Cardiac muscle cell (in vitro differentiated cells and primary cell): ENCODE measurements around the gene SLIT1. TPM values are rescaled to one million over a fixed set of nuclear protein-coding genes. Genes with fewer than 3 reads are reported as not detected.

Source experiments
- DNase-seq, 2 donors: peaks; one replicate each; pipeline versions ENCODE4 v3.0.0 to v3.0.0-alpha.2; 2010 to 2017; ENCODE audit warnings: low read depth in 1 of 2, low spot score in 1 of 2
- H3K27ac ChIP-seq: fragments of 200-600 bp; sonication (generic); 2 replicates; pipeline ENCODE4 v1.5.1; 2016
- H3K27me3 ChIP-seq: fragments of 200-600 bp; sonication (generic); 2 replicates; pipeline ENCODE4 v1.6.0; 2016; ENCODE audit warnings: control low read depth
- H3K36me3 ChIP-seq: fragments of 200-600 bp; sonication (generic); 2 replicates; pipeline ENCODE4 v1.5.1; 2016; ENCODE audit warnings: control low read depth
- H3K4me1 ChIP-seq: fragments of 200-600 bp; sonication (generic); 2 replicates; pipeline ENCODE4 v1.8.1; 2017; ENCODE audit warnings: low read depth, mild to moderate bottlenecking, mixed run types
- H3K4me3 ChIP-seq: fragments of 200-600 bp; sonication (generic); 2 replicates; pipeline ENCODE4 v1.5.1; 2016; ENCODE audit warnings: mild to moderate bottlenecking
- H3K9me3 ChIP-seq: fragments of 200-600 bp; sonication (generic); 2 replicates; pipeline ENCODE4 v1.5.1; 2017; ENCODE audit warnings: low read depth, mild to moderate bottlenecking, control low read depth
- CTCF ChIP-seq: IDR thresholded peaks from 2 replicates; pipeline ENCODE4 v1.5.1; 2012; ENCODE audit warnings: low read depth, mild to moderate bottlenecking, low read length
- polyA plus RNA-seq: library from polyadenylated mRNA; unstranded; fragments of >200 nt; fragmentation: Nextera tagmentation; extraction: Ambion mirVana; gene quantifications from 2 replicates; pipeline ENCODE4 v1.2.1, GENCODE V29; 2016
- total RNA-seq: library from RNA; depleted of rRNA; stranded (reverse); fragments of >200 nt; gene quantifications from 2 replicates; pipeline ENCODE4 v1.2.3, GENCODE V29; 2016

Gene SLIT1
- total and polyA plus RNA-seq, 2 experiments from 2014 or later = 3.3 to 11.0 TPM

- TF ChIP-seq CTCF = no peak
- H3K27ac ChIP-seq = no peak overlapping the region
- no peak for DNase-seq
Measured at GRCh38 chr10:97121041-97121440, 64.7 kb downstream of the SLIT1 start.

GRCh38 chr10:97120370-97120769 is 65.4 kb downstream of the SLIT1 start:
- no peak for TF ChIP-seq CTCF
- no peaks in the 10 kb centered on the region for H3K9me3 ChIP-seq
- H3K27ac ChIP-seq = no peak overlapping the region
- no peaks in the 10 kb centered on the region for H3K27me3 ChIP-seq
- no peaks in the 10 kb centered on the region for H3K36me3 ChIP-seq
- peaks cover 11% of the 10 kb centered on the region for H3K4me1 ChIP-seq
- no peak for DNase-seq
- no peak overlapping the region for H3K4me3 ChIP-seq

More at GRCh38 chr10:97121041-97121440, 64.7 kb downstream of the SLIT1 start:
- Histone ChIP-seq H3K9me3 (no peaks in the 10 kb centered on the region), H3K4me3 (no peak overlapping the region), H3K36me3 (no peaks in the 10 kb centered on the region), H3K27me3 (no peaks in the 10 kb centered on the region), H3K4me1 (peaks cover 11% of the 10 kb centered on the region)

- no peak overlapping the region for H3K4me3 ChIP-seq
- H3K27ac ChIP-seq = no peak overlapping the region
- no peak for TF ChIP-seq CTCF
- H3K36me3 ChIP-seq = no peaks in the 10 kb centered on the region
- DNase-seq = no peak
- no peaks in the 10 kb centered on the region for H3K9me3 ChIP-seq
- H3K27me3 ChIP-seq = no peaks in the 10 kb centered on the region
- peaks cover 11% of the 10 kb centered on the region for H3K4me1 ChIP-seq
Measured at GRCh38 chr10:97119058-97119745, 66.6 kb downstream of the SLIT1 start.

- Histone ChIP-seq H3K27me3 (no peaks in the 10 kb centered on the region), H3K9me3 (no peaks in the 10 kb centered on the region), H3K4me3 (no peak overlapping the region), H3K27ac (no peak overlapping the region), H3K4me1 (peaks cover 7% of the 10 kb centered on the region), H3K36me3 (no peaks in the 10 kb centered on the region)
- peak in 1 of 2 donors; percentile 17 for DNase-seq
- peak; percentile 19 for TF ChIP-seq CTCF
Measured at GRCh38 chr10:97117372-97117771, 68.4 kb downstream of the SLIT1 start.

- Histone ChIP-seq H3K4me1 (peaks cover 7% of the 10 kb centered on the region), H3K36me3 (no peaks in the 10 kb centered on the region), H3K27ac (no peak overlapping the region), H3K27me3 (no peaks in the 10 kb centered on the region), H3K9me3 (no peaks in the 10 kb centered on the region), H3K4me3 (no peak overlapping the region)
- DNase-seq = no peak
- no peak for TF ChIP-seq CTCF
Measured at GRCh38 chr10:97116462-97117162, 69.1 kb downstream of the SLIT1 start.
